Measurements from ENCODE around the gene PEX11G. TPM values are rescaled to one million over a fixed set of nuclear protein-coding genes. Genes with fewer than 3 reads are reported as not detected.

Gene PEX11G
- total RNA-seq, 4 donors from 2014 or later = 1.0 to 3.1 (median 1.9) TPM

GRCh38 chr19:7476241-7476640, 12.6 kb downstream of the PEX11G start:
- H3K36me3 ChIP-seq = peaks cover 0 to 14% of the 10 kb centered on the region in 2 donors
- TF ChIP-seq EP300 (IDR thresholded peaks at IDR 0.05) = no peak
- TF ChIP-seq POLR2A (IDR thresholded peaks at IDR 0.05) = no peak
- no peak for TF ChIP-seq POLR2AphosphoS5 (IDR thresholded peaks at IDR 0.05)
- TF ChIP-seq CTCF (IDR thresholded peaks at IDR 0.05) = no peak
- no peak overlapping the region for H3K27ac ChIP-seq
- H3K27me3 ChIP-seq = no peaks in the 10 kb centered on the region
- no peak for ATAC-seq
- H3K4me3 ChIP-seq = no peak overlapping the region
- no peaks in the 10 kb centered on the region for H3K9me3 ChIP-seq
- peaks cover 0 to 22% (median 0%) of the 10 kb centered on the region in 3 donors for H3K4me1 ChIP-seq
- 80 to 86% methylated on average over 1 to 2 of the region's 7 CpGs for WGBS, 2 donors (ENCODE audit: low coverage in 1 of 2)

- Histone ChIP-seq H3K27ac (no peak overlapping the region), H3K9me3 (no peaks in the 10 kb centered on the region), H3K27me3 (no peaks in the 10 kb centered on the region), H3K4me3 (no peak overlapping the region), H3K36me3 (peaks cover 0 to 20% of the 10 kb centered on the region in 2 donors), H3K4me1 (peaks cover 0 to 22% (median 0%) of the 10 kb centered on the region in 3 donors)
- no peak for ATAC-seq
- no peak for TF ChIP-seq CTCF (IDR thresholded peaks at IDR 0.05)
- no peak for TF ChIP-seq POLR2A (IDR thresholded peaks at IDR 0.05)
- no peak for TF ChIP-seq EP300 (IDR thresholded peaks at IDR 0.05)
- TF ChIP-seq POLR2AphosphoS5 (IDR thresholded peaks at IDR 0.05) = no peak
- 85 to 100% methylated on average over 1 to 5 of the region's 6 CpGs for WGBS, 2 donors (ENCODE audit: low coverage in 1 of 2)
Observed at GRCh38 chr19:7475665-7476064, 13.2 kb downstream of the PEX11G start.

GRCh38 chr19:7471696-7472615, 16.9 kb downstream of the PEX11G start:
- no peaks in the 10 kb centered on the region for H3K9me3 ChIP-seq
- TF ChIP-seq CTCF (IDR thresholded peaks at IDR 0.05) (no peak), EP300 (IDR thresholded peaks at IDR 0.05) (no peak), POLR2A (IDR thresholded peaks at IDR 0.05) (no peak), POLR2AphosphoS5 (IDR thresholded peaks at IDR 0.05) (no peak)
- H3K4me1 ChIP-seq = peaks cover 0 to 3% (median 0%) of the 10 kb centered on the region in 3 donors
- no peaks in the 10 kb centered on the region for H3K27me3 ChIP-seq
- WGBS, 2 donors (ENCODE audit: low coverage in 1 of 2) = 81 to 89% methylated on average over 17 to 36 of the region's 42 CpGs
- no peak overlapping the region for H3K4me3 ChIP-seq
- ATAC-seq = no peak
- H3K36me3 ChIP-seq = peaks cover 0 to 57% of the 10 kb centered on the region in 2 donors
- H3K27ac ChIP-seq = no peak overlapping the region

DNA sequence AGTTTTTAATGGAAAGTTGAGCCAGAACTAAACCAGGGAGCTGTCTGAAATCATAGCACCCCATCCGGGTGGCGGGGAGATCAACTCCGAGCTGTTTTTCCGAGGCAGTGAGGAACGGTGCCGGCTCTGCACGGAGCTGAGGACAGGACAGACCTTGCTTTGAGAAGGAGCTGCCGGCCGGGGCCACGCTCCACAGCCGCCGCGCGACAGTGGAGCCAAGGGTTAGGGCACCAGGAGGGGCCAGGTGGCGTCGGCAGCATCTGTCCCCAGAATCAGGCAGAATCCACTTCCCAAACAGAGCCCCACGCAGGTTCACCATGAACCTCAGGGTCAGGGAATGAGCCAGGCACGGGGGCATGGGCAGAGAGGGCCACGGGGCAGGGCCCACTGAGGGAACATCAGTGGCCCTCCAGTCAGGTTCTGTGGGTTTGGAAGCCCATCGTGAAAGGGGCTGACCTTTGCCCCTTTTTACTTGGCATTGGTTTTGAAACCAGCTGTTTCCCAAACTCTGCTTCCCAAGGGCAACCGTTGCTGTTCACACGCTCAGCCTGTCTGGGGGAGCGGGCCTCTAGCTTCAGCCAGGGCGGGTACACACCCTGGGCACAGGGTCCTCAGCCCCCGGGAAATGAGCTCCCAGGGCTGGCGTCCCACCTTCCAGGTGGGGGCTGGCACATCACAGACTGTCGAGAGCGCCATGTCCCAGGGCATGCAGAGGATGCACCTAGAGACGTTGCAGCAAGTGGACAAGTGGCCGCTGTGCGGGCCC, 18.1 kb downstream of the PEX11G start:
- no peak overlapping the region for H3K4me3 ChIP-seq
- H3K27ac ChIP-seq = no peak overlapping the region
- peaks cover 0 to 69% of the 10 kb centered on the region in 2 donors for H3K36me3 ChIP-seq
- ATAC-seq = no peak
- H3K4me1 ChIP-seq = no peaks in the 10 kb centered on the region
- H3K9me3 ChIP-seq = no peaks in the 10 kb centered on the region
- no peak for TF ChIP-seq EP300 (IDR thresholded peaks at IDR 0.05)
- no peak for TF ChIP-seq CTCF (IDR thresholded peaks at IDR 0.05)
- no peak for TF ChIP-seq POLR2A (IDR thresholded peaks at IDR 0.05)
- TF ChIP-seq POLR2AphosphoS5 (IDR thresholded peaks at IDR 0.05) = no peak
- no CpG with 5 or more reads among the region's 31 CpGs for WGBS, 2 donors (ENCODE audit: low coverage in 1 of 2)
- H3K27me3 ChIP-seq = no peaks in the 10 kb centered on the region

Data from gastroesophageal sphincter (tissue), 4 donors.